A673 (cell line): ENCODE results near the gene SPATA46. TPM values are rescaled to one million over a fixed set of nuclear protein-coding genes. Genes with fewer than 3 reads are reported as not detected.

Source experiments
- BruUV-seq: library from RNA; stranded (reverse); fragments of 400-500 nt; replicated peaks from 2 replicates; lab custom pipeline; 2021; lab: Mats Ljungman, UMichigan
- CTCF ChIA-PET: fragments of 300-600 bp; sonication (Branson Sonifier 250); formaldehyde crosslinking; loops from one replicate; lab custom pipeline; 2022; ENCODE audit warnings: antibody characterized with exemption; lab: Charles Lee
- POLR2A ChIA-PET: fragments of 300-600 bp; sonication (Branson Sonifier 250); formaldehyde crosslinking; loops from one replicate; lab custom pipeline; 2022; ENCODE audit warnings: antibody characterized with exemption; ENCODE audit not compliant: low non-redundant PET; lab: Charles Lee
- DNase-seq: peaks from one replicate; pipeline ENCODE4 v3.0.0-alpha.2; 2015; ENCODE audit warnings: low spot score
- H3K27ac ChIP-seq: fragments of 200-600 bp; sonication (generic); 2 replicates; pipeline ENCODE4 v1.5.1; 2016; ENCODE audit warnings: mixed run types, low read depth, mild to moderate bottlenecking, mixed read lengths, antibody characterized with exemption, low read length; ENCODE audit not compliant: poor library complexity, severe bottlenecking
- H3K27me3 ChIP-seq: fragments of 200-600 bp; sonication (generic); replicated peaks from 2 replicates; pipeline ENCODE4 v1.6.1; 2017; ENCODE audit warnings: mixed run types, low read depth, mild to moderate bottlenecking, mixed read lengths, antibody characterized with exemption, low read length; ENCODE audit not compliant: insufficient read depth, poor library complexity
- H3K36me3 ChIP-seq: fragments of 200-600 bp; sonication (generic); 2 replicates; pipeline ENCODE4 v1.6.1; 2016; ENCODE audit warnings: mixed run types, mild to moderate bottlenecking, mixed read lengths, antibody characterized with exemption, low read length; ENCODE audit not compliant: insufficient read depth, poor library complexity, severe bottlenecking
- H3K4me1 ChIP-seq: fragments of 200-600 bp; sonication (generic); 2 replicates; pipeline ENCODE4 v1.6.1; 2017; ENCODE audit warnings: mixed run types, mild to moderate bottlenecking, mixed read lengths, antibody characterized with exemption, low read length; ENCODE audit not compliant: insufficient read depth, poor library complexity, severe bottlenecking
- H3K4me3 ChIP-seq: fragments of 200-600 bp; sonication (generic); 2 replicates; pipeline ENCODE4 v1.5.1; 2016; ENCODE audit warnings: low read depth, mixed run types, mild to moderate bottlenecking, mixed read lengths, low read length; ENCODE audit not compliant: poor library complexity, severe bottlenecking
- H3K9me3 ChIP-seq: fragments of 200-600 bp; sonication (generic); 2 replicates; pipeline ENCODE4 v1.6.1; 2016; ENCODE audit warnings: mixed run types, low read depth, mild to moderate bottlenecking, mixed read lengths, antibody characterized with exemption, low read length; ENCODE audit not compliant: poor library complexity, severe bottlenecking
- CTCF ChIP-seq: fragments of 300-800, 200-600 bp; sonication (generic); conservative IDR thresholded peaks from 2 replicates; pipeline ENCODE4 v1.5.1; 2017; ENCODE audit warnings: low read depth, mild to moderate bottlenecking, antibody characterized with exemption, low read length, moderate library complexity, mixed read lengths
- EZH2 ChIP-seq: fragments of 200-600 bp; sonication (generic); IDR thresholded peaks from 2 replicates; pipeline ENCODE4 v1.6.1; 2017; ENCODE audit warnings: borderline replicate concordance, low read depth, mild to moderate bottlenecking, mixed read lengths, antibody characterized with exemption, low read length; ENCODE audit not compliant: poor library complexity, severe bottlenecking
- intact Hi-C: fragments of 100-400 bp; cut with micrococcal nuclease; formaldehyde crosslinking; loops from one replicate; pipeline ENCODE4 v1.10.0; 2022; ENCODE audit not compliant: unreplicated experiment
- total RNA-seq: library from RNA; stranded (reverse); gene quantifications from 2 replicates; pipeline ENCODE4 v1.2.3, GENCODE V29; 2021

The SPATA46 gene
- total RNA-seq, 1 experiment from 2014 or later, result not detected

GRCh38 chr1:162387226-162388082 lies 10.8 kb upstream of the SPATA46 start:
- BruUV-seq, result no TSS peak
- Histone ChIP-seq H3K27ac (peak overlapping the region; percentile 99), H3K36me3 (peaks cover 9% of the 10 kb centered on the region), H3K4me3 (no peak overlapping the region), H3K9me3 (no peaks in the 10 kb centered on the region), H3K27me3 (no peaks in the 10 kb centered on the region), H3K4me1 (peaks cover 58% of the 10 kb centered on the region)
- ChIA-PET CTCF (no interaction called here), POLR2A (no interaction called here)
- DNase-seq, result no peak
- intact Hi-C loops, result no loop called here
- TF ChIP-seq EZH2, result no peak
- TF ChIP-seq CTCF, result no peak

GRCh38 chr1:162386292-162387225 lies 9.9 kb upstream of the SPATA46 start:
- no peaks in the 10 kb centered on the region for H3K27me3 ChIP-seq
- BruUV-seq, result no TSS peak
- ChIA-PET CTCF (no interaction called here), POLR2A (no interaction called here)
- TF ChIP-seq CTCF (no peak), EZH2 (no peak)
- no peaks in the 10 kb centered on the region for H3K9me3 ChIP-seq
- H3K27ac ChIP-seq, result peak overlapping the region; percentile 99
- H3K36me3 ChIP-seq, result peaks cover 9% of the 10 kb centered on the region
- peaks cover 54% of the 10 kb centered on the region for H3K4me1 ChIP-seq
- no peak overlapping the region for H3K4me3 ChIP-seq
- DNase-seq, result no peak
- intact Hi-C loops, result no loop called here

DNA sequence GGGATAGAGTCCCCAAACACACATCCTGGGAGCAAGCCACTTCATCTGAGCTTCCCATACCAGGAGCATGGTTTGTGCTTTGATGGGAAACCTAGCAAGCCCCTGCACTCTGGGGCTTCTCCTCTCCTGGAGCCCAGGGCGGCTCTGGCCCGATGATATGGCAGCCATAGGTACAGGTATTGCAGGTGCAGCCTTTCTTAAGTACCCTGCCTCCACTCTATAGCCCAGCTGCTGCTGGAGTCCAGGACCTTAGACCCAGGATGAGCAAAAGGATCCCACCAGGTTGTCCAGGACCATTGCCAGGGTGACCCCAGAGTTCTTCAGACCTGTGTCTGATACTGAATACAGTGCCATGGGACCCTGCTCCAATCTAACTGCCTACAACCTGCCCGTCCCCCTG lies 9.0 kb upstream of the SPATA46 start:
- CTCF ChIA-PET, result no interaction called here
- Histone ChIP-seq H3K4me1 (peaks cover 46% of the 10 kb centered on the region), H3K27ac (peak overlapping the region; percentile 66), H3K4me3 (no peak overlapping the region), H3K27me3 (no peaks in the 10 kb centered on the region), H3K9me3 (no peaks in the 10 kb centered on the region), H3K36me3 (peaks cover 9% of the 10 kb centered on the region)
- POLR2A ChIA-PET, result no interaction called here
- intact Hi-C loops, result no loop called here
- BruUV-seq, result no TSS peak
- DNase-seq, result no peak
- TF ChIP-seq CTCF, result no peak
- TF ChIP-seq EZH2, result no peak
